HG02973 (cell line): ENCODE data around the gene KLHL6.
"Not testable (repeated sequence)": the region's sequence is repeated elsewhere in the genome, so short reads cannot be mapped to it uniquely, and the experiment has no call there.

Experiments
- ATAC-seq: cut with Tn5 transposase; IDR thresholded peaks from one replicate; pipeline ENCODE4 v1.9.1; 2021; ENCODE audit warnings: moderate library complexity; ENCODE audit not compliant: unreplicated experiment

The KLHL6 gene

GRCh38 chr3:183570191-183570590 lies 14.7 kb upstream of the KLHL6 start:
- not testable (repeated sequence) for ATAC-seq

DNA sequence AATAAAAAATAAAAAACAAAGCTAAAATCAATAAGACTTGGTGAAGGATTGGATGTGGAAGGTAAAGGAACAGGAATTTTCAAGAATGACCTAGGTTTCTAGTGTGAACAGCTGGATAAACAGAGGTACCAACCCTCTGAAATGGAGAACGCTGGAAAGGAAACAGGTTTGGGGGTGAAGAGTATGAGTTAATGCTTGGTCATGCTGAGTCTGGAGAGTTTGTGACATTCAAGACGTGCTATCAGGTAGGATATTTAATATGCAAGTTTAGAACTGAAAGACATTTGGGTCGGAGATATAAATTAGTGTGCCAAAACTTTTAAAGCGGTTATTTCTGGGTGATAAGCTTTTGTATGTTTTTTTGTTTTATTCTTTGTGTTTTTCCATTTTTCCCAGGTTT lies 11.4 kb upstream of the KLHL6 start:
- ATAC-seq, result no peak

DNA sequence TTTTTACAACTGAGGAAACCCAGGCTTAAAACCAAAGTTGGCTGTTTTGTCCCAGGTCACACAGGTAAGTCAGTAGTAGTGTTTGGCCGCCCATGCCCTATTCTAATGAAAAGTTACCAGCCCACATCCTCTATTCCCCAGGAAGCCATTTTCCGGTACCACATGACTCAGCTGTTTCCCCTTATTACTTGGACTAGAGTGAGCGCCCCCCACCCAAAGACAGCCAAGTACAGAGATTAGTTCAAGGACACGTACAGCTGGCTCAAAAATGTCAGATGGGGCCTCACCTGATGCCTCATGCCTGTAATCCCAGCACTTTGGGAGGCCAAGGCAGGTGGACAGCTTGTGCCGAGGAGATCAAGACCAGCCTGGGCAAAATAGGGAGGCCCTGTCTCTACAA lies 8.5 kb upstream of the KLHL6 start:
- no peak for ATAC-seq

DNA sequence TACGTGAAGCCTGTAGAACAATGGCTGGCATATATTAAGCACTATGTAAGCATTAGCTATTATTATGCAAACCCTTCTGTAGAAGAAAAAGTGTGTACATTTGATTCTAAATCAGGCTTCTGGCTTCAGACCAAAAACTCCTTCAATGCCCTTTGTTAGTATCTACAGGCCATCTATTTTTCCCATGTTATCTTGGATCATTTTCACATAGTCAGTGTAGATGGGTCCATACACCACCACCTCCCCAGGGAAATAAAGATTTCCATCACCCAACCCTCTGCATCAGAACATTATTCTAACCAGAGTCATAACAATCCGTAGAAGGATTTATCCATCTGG lies 8.0 kb upstream of the KLHL6 start:
- ATAC-seq, result no peak

DNA sequence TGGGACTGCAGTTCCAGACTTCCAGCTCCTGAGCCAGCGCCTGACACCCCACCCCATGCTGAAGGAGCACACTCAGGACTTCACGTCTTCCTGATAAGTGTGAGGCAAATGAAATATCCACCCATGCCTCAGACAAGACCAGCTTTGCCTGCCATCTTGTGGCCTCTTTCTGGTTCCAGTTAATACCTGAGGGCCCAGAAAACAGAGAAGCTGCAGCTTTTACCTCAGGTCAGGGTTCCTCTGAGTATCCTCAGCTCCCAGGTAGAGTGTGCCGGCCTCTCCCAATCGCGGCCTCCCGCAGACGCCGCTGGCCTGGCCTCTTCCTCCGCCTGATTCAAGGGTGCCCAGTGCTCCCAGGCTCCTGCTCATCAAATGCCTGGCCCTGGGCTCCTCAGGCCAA lies 5.1 kb upstream of the KLHL6 start:
- ATAC-seq, result no peak

DNA sequence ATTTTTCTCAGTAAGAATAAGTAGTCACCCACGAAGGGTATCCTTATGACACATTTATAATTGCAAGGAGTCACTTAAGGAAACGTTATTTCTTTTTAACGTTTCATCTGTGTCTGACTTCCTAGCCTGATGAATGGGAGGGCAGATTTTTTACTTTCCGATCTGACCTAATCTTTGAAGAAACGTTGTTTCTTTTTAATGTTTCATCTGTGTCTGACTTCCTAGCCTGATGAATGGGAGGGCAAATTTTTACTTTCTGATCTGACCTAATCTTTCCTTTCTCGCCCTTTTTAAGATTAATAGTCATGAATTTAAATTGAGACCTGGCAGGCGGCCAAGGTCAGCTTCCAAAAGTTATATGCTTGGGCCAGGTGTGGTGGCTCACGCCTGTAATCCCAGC lies 3.0 kb upstream of the KLHL6 start:
- ATAC-seq, result no peak

DNA sequence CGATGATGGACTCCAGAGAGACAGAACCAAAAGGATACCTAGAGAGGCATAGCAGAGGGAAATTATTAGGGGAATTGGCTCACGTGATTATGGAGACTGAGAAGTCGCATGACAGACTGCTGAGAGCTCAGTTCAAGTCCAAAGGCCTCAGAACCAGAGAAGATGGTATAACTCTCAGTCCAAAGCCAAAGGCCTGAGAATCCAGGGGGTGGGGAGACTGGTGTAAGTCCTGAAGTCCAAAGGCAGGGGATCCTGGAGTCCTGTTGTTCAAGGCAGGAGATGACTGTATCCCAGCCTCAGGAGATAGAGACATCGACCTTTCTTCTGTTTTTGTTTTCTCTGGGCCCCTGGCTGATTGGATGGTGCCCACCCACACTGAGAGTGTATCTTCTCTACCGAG lies 1.2 kb upstream of the KLHL6 start:
- no peak for ATAC-seq

DNA sequence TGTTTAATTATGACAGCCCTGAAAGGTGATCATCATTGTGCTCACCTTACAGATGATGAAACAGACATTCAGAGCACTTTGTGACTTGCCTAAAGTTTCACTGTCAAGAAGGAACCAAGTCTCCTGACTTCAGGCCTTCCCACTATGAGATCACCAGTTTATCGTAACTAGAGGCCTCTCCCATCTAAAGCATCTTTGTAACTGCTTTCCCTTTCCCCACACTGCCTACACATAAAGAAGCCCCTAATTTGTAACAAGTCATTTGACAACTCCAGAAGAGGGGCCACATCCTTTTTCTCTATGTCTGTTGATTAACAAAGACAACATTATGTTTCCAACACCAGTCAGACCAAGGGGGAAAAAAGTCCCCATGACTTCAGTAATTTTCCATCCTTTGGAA lies 1.1 kb downstream of the KLHL6 start:
- ATAC-seq, result peak; percentile 48

DNA sequence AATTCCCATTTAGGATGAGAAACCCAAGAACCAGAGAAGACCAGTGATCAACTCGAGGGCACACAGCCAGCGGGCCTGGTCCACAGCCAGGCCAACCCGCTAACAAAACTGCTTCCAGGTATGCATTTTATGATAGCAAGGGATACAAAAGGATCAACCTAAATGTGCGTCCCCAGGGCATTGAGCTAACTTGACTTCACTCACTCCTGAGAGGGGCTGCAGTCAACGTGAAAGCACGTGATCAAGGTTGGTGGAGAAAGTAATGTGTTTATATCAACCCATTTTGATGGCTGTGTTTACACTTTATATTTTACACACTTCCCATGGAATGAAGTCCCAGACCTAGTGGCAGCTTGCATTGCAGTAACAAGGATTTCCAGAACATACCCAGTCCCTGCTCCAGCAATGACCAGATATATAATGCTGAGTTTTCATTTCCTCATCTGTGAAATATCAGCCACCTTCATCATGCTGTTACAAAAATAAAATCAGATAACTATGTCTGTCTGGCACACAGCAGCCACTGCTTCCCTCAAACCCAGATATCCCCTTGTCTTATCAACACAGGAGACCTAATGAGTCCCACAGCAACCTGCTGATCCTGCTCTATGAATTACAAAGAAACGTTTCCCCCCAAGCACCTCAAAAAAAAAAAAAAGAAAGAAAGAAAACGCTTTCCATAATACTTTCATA lies 2.0 kb downstream of the KLHL6 start:
- no peak for ATAC-seq

DNA sequence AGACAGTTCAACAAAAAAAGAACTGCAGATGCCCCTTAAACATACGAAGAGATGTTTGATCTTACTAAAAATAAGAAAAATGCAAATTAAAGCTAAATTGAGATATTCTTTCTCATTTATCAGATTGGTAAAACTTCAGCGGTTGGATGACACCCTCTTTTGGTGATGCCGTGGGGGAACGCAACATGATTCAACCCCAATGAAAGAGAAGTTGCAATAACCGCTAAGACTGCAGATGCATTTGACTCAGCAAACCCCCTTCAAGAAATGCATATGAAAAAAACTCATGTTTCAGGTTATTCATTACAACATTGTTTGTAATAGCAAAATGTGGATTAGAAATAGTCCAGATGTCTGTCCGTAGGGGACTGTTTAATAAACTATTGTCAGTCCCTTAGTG lies 3.6 kb downstream of the KLHL6 start:
- no peak for ATAC-seq

GRCh38 chr3:183548262-183548769 lies 7.2 kb downstream of the KLHL6 start:
- no peak for ATAC-seq

- no peak for ATAC-seq
These were observed 8.9 kb downstream of the KLHL6 start for GRCh38 chr3:183546625-183547024.

DNA sequence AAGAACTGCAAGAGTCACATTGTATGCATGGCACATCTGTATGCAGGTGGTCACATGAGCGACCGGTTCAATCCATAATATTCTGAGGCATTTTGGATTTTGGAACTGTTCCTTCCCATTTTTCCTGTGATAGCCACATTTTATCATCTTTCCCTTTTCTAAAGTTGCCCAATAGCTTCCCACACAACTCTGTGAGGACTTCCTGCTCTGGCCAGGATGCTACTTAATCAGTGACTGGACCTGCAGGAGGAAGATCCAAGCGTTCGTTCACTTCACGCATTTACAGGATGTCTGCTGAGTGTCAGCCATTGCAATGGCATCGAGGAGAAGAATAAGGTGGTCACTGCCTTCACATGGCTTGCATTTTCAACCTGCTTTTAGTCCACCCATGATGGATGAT lies 9.8 kb downstream of the KLHL6 start:
- no peak for ATAC-seq

- ATAC-seq, result no peak
These were observed 13.2 kb downstream of the KLHL6 start for GRCh38 chr3:183542355-183542754.

DNA sequence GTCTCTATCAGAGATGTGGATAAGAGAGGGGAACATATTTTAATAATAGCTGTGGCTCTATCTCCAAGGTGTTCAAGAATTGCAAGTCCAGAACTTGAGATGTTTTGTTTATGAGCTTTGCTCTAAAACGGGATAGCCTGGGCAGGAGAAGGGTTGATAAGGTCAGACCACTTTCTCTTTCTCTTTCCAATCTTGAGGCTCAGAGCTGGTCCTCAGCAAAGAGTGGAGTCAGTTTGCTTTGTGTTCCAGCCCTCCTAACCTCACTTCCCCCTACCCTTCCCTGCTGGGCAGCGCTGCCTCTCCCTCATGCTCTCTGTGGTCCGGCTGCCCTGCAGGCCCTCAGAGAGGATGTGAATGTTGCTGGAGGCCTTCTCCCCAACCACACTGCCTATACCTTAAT lies 13.8 kb downstream of the KLHL6 start:
- ATAC-seq, result peak; percentile 47

DNA sequence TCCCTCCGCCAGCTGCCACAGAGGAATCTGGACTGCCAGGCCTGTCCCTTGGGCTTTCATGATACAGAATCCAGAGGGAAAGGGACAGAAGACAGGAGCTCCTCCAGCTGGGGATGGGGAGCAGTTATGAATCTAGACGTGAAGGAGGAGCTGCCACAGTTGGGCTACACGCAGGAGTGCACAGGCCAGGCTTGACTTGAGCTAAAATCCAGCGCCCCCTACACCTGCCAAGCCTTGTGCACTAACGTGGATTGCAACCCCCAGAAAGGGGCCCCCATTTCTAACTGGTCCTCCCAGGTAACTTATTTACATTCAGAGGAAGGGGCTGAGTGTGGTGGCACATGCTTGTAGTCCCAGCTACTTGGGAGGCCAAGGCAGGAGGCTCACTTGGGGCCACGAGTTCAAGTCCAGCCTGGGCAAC lies 14.3 kb downstream of the KLHL6 start:
- peak; percentile 14 for ATAC-seq

DNA sequence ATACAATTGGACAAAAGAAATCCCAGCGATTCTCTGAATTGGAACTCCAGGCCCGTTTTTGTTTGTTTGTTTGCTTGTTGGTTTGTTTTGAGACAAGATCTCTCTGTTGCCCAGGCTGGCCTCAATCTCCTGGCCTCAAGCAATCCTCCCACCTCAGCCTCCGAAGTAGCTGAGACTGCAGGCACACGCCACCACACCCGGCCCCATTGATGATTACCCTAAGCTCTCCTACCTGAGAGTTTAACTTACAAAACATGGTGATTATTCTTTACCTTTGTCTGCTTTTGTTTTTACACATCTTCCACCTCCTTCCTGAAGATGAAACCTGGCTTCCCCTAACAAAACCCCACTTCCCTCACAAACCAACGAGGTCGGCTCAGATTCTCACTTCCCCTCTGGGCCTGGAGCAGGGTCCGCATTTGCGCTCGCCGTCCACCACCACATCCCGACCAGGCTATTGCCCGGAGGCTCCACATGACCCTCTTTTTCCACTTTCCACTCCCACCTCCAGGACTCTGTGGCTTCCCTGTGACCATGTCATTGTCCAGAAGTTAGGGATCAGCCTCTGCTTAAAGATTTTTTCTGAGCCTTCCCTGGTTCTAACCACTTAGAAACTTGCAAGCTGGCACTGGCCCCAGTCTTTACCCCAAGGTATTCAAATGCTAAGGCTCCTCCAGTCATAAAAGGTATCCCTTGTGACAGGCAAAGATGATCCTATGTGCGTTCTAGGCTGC lies 14.8 kb downstream of the KLHL6 start:
- ATAC-seq, result peak; percentile 36

DNA sequence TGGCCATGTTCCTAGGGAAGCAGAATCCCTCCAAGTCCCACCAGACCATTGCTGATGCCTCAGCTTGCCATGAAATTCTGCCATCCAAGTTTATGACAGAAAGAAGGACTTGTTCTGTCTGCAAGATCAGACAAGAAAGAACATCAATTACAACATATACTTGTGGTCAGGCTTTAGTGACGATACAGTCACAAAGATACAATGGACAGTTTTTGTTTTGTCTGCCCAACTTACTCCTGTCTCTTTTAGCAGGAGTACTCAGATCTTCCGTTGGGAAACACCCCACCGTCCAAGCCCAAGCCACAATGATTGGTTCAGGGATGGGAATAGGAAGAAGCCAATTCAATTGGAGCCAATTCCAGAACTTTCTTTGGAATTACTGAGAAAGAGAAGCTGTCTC lies 15.7 kb downstream of the KLHL6 start:
- ATAC-seq, result no peak

- no peak for ATAC-seq
These were observed 17.0 kb downstream of the KLHL6 start for GRCh38 chr3:183538486-183538885.

DNA sequence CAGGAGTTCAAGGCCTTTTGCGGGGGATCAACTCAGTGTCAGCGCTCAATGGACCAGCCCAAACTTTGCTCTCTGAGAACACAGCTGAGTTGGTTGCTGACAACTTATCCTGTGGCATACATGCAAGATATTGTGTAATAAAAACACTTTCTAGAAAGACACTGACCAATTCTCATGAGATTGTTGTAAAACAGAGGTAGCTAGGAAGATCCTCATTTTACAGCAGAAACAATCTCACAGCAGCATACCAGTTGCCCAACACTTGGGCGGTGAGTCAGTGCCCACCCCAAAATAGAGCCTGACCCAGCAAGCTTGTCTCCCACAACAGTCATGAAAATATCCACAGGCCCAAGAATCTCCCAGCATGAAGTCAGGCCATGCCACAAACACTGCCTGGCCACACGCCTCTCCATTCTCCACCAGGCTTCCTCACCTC lies 18.2 kb downstream of the KLHL6 start:
- no peak for ATAC-seq

DNA sequence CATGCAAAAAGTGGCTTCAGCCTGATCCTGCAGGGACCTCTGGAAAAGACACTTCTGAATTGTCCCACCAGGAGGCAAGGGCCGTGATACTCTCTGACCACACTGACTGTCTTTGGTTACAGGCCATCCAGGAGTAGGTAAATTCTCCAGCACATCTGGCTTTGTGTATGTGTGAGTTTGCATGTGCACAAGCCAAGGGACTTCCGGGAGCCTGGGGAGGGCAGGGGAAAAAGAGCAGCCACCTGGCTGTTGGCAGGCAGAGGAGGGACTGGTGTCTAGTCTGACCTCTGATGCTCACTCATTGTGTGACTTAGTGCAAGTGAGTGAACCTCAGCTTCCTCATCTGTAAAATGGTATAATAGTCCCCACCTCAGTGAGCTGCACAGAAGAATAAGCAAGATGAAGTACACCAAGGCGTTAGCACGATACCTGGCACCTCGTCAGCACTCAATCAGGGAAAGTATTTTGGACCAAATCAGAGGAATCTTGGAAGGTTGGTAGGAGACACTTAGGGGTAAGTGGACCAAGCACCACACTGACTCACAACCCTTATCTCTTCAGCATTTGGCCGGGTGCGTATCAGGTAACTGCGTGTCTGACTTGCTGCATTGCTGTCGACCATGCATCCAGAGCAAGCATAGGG lies 19.1 kb downstream of the KLHL6 start:
- peak; percentile 45 for ATAC-seq

DNA sequence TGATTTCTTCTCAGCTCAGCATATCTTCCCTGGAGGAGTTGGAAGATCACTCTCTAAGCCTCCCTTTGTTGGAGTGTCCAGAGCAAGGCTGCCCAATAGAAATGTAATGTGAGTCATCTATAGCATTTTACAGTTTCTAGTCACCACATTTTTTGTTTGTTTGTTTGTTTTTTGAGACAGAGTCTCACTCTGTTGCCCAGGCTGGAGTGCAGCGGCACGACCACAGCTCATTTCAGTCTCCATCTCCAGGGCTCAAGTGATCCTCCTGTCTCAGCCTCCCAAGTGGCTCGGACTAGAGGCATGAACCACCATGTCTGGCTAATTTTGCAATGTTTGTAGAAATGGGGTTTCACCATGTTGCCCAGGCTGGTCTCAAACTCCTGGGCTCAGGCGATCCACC lies 21.3 kb downstream of the KLHL6 start:
- no peak for ATAC-seq
